ENCODE data around the gene PRDM5.

PRDM5 gene

GRCh38 chr4:120960656-120961267 lies 38.2 kb upstream of the PRDM5 start:
- Histone ChIP-seq H3K79me2 (no peaks in the 10 kb centered on the region), H2AFZ (no peak overlapping the region), H3K27ac (no peak overlapping the region), H3K4me3 (ENCODE audit: low read depth, low read length) (no peak overlapping the region), H3K9me3 (ENCODE audit: control insufficient read depth, low read length) (no peaks in the 10 kb centered on the region), H3K27me3 (ENCODE audit: control insufficient read depth, insufficient read depth, low read length) (no peaks in the 10 kb centered on the region), H3K4me2 (ENCODE audit: low read length) (no peak overlapping the region), H3K9ac (no peak overlapping the region), H3K36me3 (ENCODE audit: control insufficient read depth, insufficient read depth, low read length) (no peaks in the 10 kb centered on the region), H3K4me1 (no peaks in the 10 kb centered on the region)
- no peak for TF ChIP-seq CTCF (IDR thresholded peaks at IDR 0.05)

GRCh38 chr4:120948382-120948781 lies 25.9 kb upstream of the PRDM5 start:
- Histone ChIP-seq H3K9ac (no peak overlapping the region), H3K36me3 (ENCODE audit: control insufficient read depth, insufficient read depth, low read length) (no peaks in the 10 kb centered on the region), H3K27me3 (ENCODE audit: control insufficient read depth, insufficient read depth, low read length) (no peaks in the 10 kb centered on the region), H3K4me2 (ENCODE audit: low read length) (no peak overlapping the region), H3K79me2 (no peaks in the 10 kb centered on the region), H3K4me3 (ENCODE audit: low read depth, low read length) (no peak overlapping the region), H3K27ac (no peak overlapping the region), H2AFZ (no peak overlapping the region), H3K4me1 (no peaks in the 10 kb centered on the region), H3K9me3 (ENCODE audit: control insufficient read depth, low read length) (no peaks in the 10 kb centered on the region)
- no peak for TF ChIP-seq CTCF (IDR thresholded peaks at IDR 0.05)

- H3K9me3 ChIP-seq (ENCODE audit: control insufficient read depth, low read length), result no peaks in the 10 kb centered on the region
- H3K36me3 ChIP-seq (ENCODE audit: control insufficient read depth, insufficient read depth, low read length), result no peaks in the 10 kb centered on the region
- H3K4me3 ChIP-seq (ENCODE audit: low read depth, low read length), result no peak overlapping the region
- no peak overlapping the region for H2AFZ ChIP-seq
- H3K4me1 ChIP-seq, result no peaks in the 10 kb centered on the region
- no peak overlapping the region for H3K9ac ChIP-seq
- H3K27ac ChIP-seq, result no peak overlapping the region
- TF ChIP-seq CTCF (IDR thresholded peaks at IDR 0.05), result no peak
- no peak overlapping the region for H3K4me2 ChIP-seq (ENCODE audit: low read length)
- H3K27me3 ChIP-seq (ENCODE audit: control insufficient read depth, insufficient read depth, low read length), result no peaks in the 10 kb centered on the region
- H3K79me2 ChIP-seq, result no peaks in the 10 kb centered on the region
Observed at GRCh38 chr4:120942776-120943175, 20.2 kb upstream of the PRDM5 start.

DNA sequence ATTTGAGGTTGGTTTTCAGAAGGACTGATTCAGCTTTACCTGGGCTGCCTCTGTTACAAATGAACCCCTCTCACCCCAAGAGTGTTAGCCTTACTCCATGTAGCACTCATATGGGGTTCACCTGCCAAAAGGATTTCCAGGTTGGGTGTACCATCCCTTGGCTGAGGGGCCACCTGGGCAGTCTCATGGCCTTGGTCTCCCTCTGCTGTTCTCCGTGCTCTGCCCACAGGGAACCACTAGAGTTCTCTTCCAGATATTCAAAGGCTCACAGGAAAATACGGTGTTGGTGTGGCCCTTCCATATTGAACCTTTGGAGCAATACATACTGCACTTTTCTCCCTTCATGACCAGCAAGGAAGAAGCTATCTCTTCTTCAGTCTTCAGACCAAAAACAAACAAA lies 18.0 kb upstream of the PRDM5 start:
- Histone ChIP-seq H3K9me3 (ENCODE audit: control insufficient read depth, low read length) (no peaks in the 10 kb centered on the region), H3K4me3 (ENCODE audit: low read depth, low read length) (no peak overlapping the region), H3K79me2 (no peaks in the 10 kb centered on the region), H3K4me1 (no peaks in the 10 kb centered on the region), H3K27me3 (ENCODE audit: control insufficient read depth, insufficient read depth, low read length) (no peaks in the 10 kb centered on the region), H3K9ac (no peak overlapping the region), H3K27ac (no peak overlapping the region), H3K36me3 (ENCODE audit: control insufficient read depth, insufficient read depth, low read length) (no peaks in the 10 kb centered on the region), H3K4me2 (ENCODE audit: low read length) (no peak overlapping the region), H2AFZ (no peak overlapping the region)
- no peak for TF ChIP-seq CTCF (IDR thresholded peaks at IDR 0.05)

DNA sequence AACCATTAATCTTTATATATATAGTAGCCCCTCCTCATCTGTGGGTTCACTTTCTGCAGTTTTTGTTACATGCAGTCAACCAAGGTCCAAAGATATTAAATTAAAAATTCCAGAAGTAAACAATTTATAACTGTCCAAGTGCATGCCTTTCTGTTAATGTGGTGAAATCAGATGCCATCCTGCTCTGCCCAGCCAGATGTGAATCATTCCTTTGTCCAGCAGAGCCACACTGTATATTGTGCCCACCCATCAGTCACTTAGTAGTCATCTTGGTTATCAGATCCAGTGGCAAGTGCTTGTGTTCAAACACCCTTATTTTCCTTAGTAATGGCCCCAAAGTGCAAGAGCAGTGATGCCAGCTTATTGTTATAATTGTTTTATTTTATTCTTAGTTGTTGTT lies 17.2 kb upstream of the PRDM5 start:
- Histone ChIP-seq H3K4me1 (no peaks in the 10 kb centered on the region), H3K9me3 (ENCODE audit: control insufficient read depth, low read length) (no peaks in the 10 kb centered on the region), H3K4me2 (ENCODE audit: low read length) (no peak overlapping the region), H2AFZ (no peak overlapping the region), H3K27ac (no peak overlapping the region), H3K4me3 (ENCODE audit: low read depth, low read length) (no peak overlapping the region), H3K27me3 (ENCODE audit: control insufficient read depth, insufficient read depth, low read length) (no peaks in the 10 kb centered on the region), H3K9ac (no peak overlapping the region), H3K79me2 (no peaks in the 10 kb centered on the region), H3K36me3 (ENCODE audit: control insufficient read depth, insufficient read depth, low read length) (no peaks in the 10 kb centered on the region)
- TF ChIP-seq CTCF (IDR thresholded peaks at IDR 0.05), result no peak
